Coronary artery (tissue), 2 donors: ENCODE data around the gene ZNF345.
A peak's percentile ranks its signal among the peaks of the same experiment; 100 is the strongest.

Source experiments
- DNase-seq: peaks from one replicate; pipeline ENCODE4 v3.0.0-alpha.2; 2017; ENCODE audit warnings: low spot score
- H3K27ac ChIP-seq, 2 donors: fragments of 200-600 bp; sonication (generic); one replicate each; pipeline ENCODE4 v1.5.1; 2016 to 2019
- H3K4me3 ChIP-seq: fragments of 200-600 bp; sonication (generic); 2 replicates; pipeline ENCODE4 v1.5.1; 2016; ENCODE audit warnings: mild to moderate bottlenecking, moderate library complexity
- TF ChIP-seq, protein P1 (sequence below): fragments of 200-600 bp; sonication (generic); IDR thresholded peaks from one replicate; pipeline ENCODE4 v1.5.1; 2019; ENCODE audit warnings: antibody characterized with exemption

Gene ZNF345

DNA sequence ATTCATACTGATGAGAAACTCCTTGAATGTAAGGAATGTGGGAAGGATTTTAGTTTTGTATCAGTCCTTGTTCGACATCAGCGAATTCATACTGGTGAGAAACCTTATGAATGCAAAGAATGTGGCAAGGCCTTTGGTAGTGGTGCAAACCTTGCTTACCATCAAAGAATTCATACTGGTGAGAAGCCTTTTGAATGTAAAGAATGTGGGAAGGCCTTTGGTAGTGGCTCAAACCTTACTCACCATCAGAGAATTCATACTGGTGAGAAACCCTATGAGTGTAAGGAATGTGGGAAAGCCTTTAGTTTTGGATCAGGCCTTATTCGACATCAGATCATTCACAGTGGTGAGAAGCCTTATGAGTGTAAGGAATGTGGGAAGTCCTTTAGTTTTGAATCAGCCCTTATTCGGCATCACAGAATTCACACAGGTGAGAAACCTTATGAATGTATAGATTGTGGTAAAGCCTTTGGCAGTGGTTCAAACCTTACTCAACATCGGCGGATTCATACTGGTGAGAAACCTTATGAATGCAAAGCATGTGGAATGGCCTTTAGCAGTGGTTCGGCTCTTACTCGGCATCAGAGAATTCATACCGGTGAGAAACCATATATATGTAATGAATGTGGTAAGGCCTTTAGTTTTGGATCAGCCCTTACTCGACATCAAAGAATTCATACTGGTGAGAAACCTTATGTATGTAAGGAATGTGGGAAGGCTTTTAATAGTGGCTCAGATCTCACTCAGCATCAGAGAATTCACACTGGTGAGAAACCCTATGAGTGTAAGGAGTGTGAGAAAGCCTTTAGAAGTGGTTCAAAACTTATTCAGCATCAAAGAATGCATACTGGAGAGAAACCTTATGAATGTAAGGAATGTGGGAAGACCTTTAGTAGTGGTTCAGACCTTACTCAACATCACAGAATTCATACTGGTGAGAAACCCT, 26.6 kb downstream of the ZNF345 start:
- DNase-seq: no peak
- H3K4me3 ChIP-seq: peak overlapping the region; percentile 50
- no peak overlapping the region for H3K27ac ChIP-seq
- TF ChIP-seq, protein P1, sequence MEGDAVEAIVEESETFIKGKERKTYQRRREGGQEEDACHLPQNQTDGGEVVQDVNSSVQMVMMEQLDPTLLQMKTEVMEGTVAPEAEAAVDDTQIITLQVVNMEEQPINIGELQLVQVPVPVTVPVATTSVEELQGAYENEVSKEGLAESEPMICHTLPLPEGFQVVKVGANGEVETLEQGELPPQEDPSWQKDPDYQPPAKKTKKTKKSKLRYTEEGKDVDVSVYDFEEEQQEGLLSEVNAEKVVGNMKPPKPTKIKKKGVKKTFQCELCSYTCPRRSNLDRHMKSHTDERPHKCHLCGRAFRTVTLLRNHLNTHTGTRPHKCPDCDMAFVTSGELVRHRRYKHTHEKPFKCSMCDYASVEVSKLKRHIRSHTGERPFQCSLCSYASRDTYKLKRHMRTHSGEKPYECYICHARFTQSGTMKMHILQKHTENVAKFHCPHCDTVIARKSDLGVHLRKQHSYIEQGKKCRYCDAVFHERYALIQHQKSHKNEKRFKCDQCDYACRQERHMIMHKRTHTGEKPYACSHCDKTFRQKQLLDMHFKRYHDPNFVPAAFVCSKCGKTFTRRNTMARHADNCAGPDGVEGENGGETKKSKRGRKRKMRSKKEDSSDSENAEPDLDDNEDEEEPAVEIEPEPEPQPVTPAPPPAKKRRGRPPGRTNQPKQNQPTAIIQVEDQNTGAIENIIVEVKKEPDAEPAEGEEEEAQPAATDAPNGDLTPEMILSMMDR: no peak

DNA sequence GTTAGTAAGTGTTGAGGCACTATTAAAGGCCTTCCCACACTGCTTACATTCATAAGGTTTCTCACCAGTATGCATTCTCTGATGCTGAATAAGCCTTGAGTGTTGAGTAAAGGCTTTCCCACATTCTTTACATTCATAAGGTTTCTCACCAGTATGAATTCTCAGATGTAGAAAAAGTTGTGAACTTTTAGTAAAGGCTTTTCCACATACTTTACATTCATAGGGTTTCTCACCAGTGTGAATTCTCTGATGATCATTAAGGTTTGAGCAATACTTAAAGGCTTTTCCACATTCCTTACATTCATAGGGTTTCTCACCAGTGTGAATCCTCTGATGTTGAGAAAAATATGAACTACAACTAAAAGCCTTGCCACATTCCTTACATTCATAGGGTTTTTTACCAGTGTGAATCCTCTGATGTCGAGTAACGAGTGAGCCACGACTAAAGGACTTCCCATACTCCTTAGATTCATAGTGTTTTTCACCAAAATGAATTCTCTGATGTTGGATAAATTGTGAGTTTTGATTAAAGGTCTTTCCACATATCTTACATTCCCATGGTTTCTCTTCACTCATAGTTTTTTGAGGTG, 41.2 kb downstream of the ZNF345 start:
- Histone ChIP-seq H3K4me3 (peak overlapping the region; percentile 33), H3K27ac (no peak overlapping the region)
- DNase-seq: no peak
- TF ChIP-seq, protein P1: no peak

DNA sequence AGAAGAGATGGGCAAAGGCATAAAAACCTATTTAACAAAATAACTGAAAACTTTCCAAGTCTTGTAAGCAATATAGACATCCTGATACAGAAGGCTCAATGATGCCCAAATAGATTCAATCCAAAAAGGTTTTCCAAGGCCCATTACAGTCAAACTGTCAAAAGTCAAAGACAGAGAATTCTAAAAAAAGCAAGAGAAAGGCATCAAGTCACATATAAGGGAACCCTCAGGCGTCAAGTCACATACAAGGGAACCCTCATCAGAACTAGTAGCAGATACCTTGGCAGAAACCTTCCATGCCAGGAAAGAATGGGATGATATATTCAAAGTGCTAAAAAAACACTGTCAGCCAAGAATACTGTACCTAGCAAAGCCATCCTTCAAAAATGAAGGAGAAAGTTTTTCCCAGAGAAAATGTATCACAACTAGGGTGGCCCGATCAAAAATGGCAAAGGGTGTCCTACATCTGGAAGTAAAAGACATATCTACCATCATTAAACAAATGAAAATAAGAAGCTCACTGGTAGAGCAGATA, 44.2 kb downstream of the ZNF345 start:
- no peak for DNase-seq
- TF ChIP-seq, protein P1: no peak
- H3K27ac ChIP-seq: no peak overlapping the region
- H3K4me3 ChIP-seq: no peak overlapping the region

DNA sequence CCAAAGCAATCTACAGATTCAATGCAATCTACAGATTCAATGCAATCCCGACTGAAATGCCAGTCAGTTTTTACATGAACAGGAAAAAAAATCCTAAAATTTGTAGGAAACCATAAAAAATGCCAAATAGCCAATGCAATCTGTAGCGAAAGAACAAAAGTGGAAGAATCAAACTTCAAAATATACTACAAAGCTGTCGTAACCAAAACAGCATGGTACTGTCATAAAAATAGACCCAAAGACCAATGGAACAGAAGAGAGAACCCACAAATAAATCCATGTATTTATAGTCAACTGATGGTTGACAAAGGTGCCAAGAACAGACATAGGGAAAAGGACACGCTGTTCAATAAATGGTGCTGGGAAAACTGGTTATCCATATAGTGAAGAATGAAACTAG, 47.7 kb downstream of the ZNF345 start:
- H3K27ac ChIP-seq: no peak overlapping the region
- TF ChIP-seq, protein P1: no peak
- DNase-seq: no peak
- no peak overlapping the region for H3K4me3 ChIP-seq

- peak within 1 kb of the TSS; percentile 82 to 92 for H3K27ac ChIP-seq
- H3K4me3 ChIP-seq: peak within 1 kb of the TSS; percentile 78
- peak; percentile 93 for DNase-seq
- TF ChIP-seq, protein P1: peak; percentile 36
Observed at GRCh38 chr19:36915992-36916830, 65.5 kb downstream of the ZNF345 start, which contains the start of the genes ZNF568 and ZNF829. Gene ZNF568, plus strand, starts transcription at chr19:36916332. Its CDS starts 6,439 bp downstream, at chr19:36922771. Gene ZNF829, minus strand, starts transcription at chr19:36916291. Its CDS starts 1,124 bp downstream, at chr19:36915167.

GRCh38 chr19:36916991-36917390, 66.3 kb downstream of the ZNF345 start:
- Histone ChIP-seq H3K27ac (peak overlapping the region in 1 of 2 donors; percentile 82), H3K4me3 (peak overlapping the region; percentile 78)
- TF ChIP-seq, protein P1: no peak
- no peak for DNase-seq
